HG03139 (cell line): ENCODE measurements around the gene NOVA2.

Experiments
- ATAC-seq: cut with Tn5 transposase; IDR thresholded peaks from one replicate; pipeline ENCODE4 v1.9.1; 2021; ENCODE audit not compliant: unreplicated experiment

The NOVA2 gene

DNA sequence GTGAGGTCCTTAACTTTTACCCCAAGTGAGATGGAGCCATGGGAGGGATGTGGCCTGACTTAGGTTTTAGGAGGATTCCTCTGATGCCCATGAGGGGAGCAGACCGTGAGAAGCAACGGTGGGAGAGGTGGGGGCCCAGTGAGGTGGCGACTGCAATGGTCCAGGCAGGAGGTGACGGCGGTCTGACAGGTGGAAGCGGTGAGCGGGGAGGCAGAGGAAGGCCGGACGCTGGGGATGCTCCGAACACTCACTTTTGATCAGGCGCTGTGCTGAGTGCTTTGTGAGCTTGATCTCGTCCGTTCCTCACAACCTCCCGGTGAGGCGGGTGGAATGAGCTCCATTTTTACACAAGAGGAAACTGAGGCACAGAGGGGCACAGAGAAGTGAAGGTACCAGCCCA is 11.6 kb downstream of the NOVA2 start:
- no peak for ATAC-seq

DNA sequence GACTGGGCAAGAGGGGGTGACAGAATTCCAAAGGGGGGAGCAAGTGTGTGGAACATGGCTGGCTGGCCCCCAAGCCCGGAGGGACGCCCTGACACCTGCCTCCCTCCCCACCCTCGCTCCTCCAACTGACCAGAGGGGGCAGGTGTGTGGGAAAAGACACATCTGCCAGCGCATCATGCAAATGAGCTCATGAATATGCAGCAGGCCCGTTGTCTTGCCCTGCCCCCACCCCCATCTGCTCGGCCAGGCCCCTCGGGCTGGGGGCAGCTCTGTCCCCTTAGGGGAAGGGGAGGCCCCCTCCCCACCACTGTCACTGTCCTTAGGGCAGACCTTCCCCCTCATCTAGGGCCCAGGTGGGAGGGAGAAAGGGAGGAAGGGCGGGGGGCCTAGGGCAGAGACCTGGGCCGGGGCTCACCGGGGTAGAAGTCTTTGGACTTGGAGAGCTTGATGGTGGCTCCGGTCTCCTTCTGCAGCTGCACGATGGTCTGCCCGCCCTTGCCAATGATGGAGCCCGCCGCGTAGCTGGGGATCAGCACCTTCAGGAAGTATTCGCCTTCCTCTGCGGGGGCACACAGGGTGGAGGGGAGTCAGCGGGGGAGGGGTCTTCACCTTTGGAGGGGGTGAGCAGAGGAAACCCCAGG is 12.9 kb downstream of the NOVA2 start:
- ATAC-seq, result no peak

DNA sequence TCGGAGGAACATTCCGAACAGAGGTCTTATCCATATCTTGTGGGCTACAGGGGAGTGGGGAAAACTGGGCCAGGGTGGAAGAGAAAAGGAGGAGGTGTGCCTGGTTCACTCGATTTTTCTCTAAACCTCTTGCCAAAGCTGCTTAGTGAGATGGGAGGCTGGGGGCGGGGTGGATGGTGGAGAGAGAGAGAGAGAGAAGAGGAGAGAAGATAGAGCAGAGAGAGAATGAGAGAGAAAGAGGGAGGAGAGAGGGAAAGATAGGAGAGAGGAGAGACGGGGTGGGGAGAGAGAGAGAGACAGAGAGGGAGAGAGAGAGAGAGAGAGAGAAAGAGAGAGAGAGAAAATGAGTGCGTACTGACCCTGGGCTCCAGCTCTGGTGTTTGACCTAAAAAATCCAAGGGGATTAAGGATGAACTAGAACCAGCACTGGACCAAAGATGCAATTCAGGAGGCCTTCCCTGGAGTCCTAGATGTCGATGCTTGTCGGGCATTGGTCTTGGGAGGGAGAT is 14.1 kb downstream of the NOVA2 start:
- no peak for ATAC-seq

DNA sequence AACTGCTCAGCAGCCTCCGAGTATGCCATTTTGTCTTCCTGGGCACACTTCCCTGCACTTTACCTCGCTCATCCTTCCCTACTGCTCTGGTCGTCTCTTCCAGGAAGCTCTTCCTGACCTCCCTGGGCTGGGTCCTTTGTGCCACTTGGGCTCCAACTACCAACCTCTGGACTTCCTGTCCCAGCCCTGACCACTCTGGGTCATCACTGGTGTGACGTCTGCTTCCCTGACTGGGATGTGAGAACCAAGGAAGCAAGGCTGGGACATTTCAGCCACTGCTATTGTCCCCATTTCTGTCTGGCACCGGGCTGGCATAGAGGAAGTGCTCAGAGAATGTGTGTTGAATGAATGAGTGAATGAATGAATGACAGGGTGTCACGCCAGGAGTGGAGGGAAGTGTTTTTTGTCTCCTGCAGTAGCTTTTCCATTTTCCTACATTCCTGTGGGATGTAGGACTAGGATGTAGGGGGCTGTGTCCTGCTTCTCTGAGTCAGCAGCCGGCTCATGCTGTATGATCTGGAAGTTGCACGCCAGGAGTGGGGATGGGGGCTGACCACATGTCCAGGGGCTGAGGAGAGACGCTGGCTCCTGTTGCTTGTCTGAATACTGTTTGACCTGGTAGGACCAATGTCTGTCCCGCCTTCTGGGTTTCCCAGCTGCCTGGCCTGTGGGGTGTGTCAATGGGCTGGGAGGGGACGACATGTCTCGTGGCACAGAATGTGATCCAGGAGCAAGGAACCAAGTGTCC is 14.7 kb downstream of the NOVA2 start:
- no peak for ATAC-seq

DNA sequence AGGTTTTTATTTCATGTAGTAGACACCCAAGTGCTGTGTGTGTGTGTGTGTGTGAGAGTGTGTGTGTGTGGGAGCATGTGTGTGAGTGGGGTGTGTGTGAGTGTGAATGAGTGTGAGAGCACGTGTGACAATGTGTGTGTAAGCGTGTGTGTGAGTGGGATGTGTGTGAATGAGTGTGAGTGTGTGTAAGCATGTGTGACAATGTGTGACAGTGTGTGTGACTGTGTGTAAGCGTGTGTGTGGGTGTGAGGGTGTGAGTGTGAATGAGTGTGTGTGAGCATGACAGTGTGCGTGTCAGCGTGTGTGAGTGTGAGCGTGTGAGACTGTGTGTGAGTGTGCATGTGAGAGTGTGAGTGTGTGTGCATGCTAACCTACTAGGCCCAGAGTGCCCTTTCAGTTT is 15.3 kb downstream of the NOVA2 start:
- ATAC-seq, result no peak

DNA sequence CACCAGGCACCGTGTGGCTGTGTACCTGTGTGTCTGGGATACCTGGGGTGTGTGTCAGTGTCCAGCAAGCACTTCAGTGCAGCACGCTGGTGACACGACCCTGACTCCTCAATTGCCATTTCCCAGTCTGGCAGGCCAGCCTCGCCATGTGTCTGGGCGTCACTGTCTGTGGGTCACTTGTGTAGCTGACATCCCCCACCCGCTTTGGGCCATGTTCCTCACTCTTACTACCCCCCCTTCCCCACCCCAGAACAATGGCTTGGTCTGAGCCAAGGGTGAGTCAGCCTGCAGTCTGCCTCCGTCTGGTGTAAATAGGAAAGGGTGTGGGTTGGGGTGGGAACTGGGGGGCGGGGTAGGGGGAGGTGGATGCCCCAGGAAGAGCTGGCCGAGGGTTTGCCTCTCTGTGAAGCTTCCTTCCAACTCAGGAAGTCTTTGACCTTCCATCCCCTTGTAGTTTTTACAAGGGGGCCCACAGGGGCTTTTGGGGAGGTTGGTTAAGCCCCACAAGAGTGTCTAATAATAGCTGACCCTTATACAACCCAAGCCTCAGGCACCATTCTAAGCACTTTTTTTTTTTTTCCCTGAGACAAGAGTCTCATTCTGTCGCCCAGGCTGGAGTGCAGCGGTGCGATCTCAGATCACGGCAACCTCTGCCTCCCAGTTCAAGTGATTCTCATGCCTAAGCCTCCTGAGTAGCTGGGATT is 17.6 kb downstream of the NOVA2 start:
- no peak for ATAC-seq

DNA sequence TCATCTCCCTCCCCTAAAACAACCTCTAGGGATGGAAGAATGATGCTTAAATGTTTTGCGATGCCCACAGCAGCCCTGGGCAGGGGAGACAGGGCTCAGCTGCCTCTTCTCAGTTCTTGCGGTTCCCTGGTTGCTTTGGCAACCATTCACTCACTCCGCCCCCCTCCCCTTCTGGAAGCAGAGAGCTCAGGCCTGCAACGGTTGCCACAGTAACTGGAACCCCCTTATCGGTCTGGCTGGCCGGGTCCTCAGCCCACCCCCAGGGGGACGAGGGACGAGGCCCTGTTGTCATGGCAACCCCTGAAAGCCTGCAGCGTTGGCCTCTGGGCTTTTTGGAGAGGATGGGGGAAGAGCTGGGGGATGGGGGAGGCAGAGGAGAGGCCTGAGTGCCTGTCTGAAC is 19.5 kb downstream of the NOVA2 start:
- ATAC-seq, result no peak

DNA sequence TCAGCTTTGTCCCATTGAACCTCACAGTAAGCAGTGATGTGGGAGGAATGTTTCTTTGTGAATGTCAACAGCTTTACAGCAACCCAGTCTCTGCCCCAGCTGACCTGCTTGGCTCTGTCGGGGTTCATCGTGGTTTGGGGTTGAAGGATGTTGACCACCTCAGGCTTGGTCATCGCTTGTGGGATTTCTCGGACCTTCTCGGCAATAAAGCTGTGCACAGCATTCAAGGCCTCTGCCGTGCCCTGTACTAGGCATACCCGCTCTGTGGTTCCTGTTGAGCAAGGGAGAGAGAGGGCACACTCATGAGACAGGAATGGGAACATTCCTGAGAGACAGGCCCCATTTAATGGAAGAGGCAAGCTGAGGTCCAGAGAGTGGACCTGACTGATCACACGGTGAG is 20.0 kb downstream of the NOVA2 start:
- no peak for ATAC-seq

DNA sequence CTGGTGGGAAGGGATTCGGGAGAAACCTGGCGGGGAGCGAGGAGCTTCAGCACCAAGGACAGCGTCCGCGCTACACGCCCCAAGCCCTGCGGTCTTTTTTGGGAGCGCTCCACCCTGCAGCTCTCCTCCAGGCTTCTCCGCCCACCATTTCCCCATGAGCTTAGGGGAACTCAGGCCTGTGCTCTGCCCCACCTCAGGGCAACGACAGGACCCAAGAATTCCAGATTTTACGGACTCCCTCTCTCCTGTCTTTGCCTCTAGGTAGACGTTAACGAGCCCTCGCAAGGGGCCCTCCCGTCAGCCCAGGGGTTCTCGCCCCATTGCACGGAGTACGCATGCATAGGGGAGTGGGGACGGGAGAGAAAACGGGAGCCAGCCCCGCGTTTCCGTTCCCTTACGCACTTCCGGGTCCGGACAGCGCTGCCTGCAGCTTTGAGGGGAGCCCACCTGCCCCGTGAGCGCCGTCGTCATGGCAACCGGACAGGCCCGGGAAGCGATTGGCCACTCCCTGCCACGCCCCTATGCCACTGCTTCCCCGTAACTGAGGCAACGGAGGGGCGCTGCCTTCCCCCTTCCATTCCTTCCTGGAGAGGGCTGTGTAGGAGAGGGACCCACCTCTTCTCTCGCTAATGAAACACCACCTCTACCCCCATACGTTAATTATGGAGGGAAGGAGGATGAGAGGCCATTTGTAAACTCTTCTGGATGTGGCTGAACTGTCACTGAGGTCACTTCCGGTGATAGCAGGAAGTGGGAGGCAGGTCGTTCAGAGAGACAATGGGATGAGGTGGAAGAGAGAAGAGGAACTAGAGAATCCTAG is 20.8 kb downstream of the NOVA2 start:
- ATAC-seq, result no peak

DNA sequence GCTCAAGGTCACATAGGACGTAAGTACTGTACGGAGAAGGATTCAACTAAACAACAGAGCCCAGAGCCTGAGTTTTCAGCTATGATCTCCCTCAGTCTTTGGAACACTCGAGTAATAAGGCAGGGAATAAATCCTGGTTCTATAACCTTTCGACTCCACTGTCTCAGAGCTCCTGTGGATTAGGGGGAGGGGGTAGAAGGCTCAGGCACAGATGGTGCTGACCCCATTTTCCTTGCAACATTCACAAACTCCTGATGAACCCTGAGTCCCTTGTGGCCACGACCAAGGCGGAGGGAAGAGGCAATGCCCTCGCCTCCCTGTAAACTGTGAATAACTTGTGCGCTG is 21.4 kb downstream of the NOVA2 start:
- ATAC-seq, result no peak

DNA sequence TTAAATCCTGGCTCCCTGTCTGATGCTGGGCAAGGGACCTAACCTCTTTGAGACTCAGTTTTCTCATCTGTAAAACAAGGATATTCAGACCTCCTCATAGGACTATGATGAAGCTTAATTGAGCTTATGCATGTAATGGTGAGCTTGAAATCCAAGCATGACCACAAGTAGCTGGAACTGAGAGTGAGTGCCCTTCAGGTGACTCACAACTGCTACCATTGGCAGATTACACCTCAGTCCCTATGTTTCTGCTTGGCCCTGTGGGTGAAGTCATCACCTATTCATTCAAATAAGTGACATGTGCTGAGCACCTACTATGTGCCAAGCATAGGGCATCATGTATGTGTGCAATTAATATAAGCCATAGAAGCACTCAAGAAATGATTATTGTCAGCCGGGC is 25.7 kb downstream of the NOVA2 start:
- no peak for ATAC-seq

DNA sequence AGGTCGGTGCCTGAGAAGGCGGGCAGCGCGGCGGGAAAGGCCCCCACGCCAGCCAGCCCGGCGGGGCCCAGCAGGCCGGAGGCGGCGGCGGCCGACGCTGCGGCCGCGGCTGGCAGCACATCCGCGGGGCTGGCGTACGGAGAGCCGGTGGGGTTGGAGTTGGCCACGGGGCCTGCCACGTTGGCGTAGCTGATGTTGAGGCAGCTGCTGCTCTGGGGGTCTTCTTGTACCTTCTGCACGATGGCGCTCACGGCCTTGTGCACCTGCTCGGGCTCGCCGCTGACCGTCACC is 33.2 kb downstream of the NOVA2 start:
- no peak for ATAC-seq

DNA sequence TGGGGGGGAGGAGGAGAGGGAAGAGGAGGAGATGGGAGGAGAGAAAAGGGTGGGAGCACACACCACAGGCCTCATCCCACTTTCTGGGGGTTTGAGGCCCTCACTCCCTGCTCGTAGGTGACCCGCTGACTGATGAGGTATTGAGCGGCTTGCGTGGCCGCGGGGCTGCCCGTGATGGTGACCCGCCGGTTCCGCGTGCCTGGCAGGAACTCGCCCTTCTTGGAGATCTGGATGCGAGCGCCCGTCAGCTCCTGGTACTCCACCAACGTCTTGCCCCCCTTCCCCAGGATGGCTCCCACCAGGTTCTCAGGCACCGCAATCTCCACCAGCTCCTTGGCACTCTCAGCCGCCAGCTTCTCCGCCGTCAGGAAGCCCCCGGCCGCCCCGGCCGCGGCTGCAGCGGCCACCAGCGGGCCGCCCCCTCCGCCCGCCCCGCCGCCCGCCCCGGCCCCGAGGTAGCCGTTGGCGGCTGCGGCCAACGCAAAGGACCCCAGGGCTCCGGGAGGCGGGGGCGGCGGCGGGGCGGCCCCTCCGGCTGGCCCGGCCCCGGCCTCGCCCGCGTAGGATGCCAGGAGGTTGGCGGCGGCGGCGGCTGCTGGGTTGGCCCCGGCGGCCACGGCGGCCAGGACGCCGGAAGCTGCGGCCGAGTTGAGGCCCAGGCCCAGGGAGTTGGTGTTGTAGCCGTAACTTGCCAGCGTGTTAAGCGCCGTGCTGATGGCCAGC is 33.7 kb downstream of the NOVA2 start:
- no peak for ATAC-seq

DNA sequence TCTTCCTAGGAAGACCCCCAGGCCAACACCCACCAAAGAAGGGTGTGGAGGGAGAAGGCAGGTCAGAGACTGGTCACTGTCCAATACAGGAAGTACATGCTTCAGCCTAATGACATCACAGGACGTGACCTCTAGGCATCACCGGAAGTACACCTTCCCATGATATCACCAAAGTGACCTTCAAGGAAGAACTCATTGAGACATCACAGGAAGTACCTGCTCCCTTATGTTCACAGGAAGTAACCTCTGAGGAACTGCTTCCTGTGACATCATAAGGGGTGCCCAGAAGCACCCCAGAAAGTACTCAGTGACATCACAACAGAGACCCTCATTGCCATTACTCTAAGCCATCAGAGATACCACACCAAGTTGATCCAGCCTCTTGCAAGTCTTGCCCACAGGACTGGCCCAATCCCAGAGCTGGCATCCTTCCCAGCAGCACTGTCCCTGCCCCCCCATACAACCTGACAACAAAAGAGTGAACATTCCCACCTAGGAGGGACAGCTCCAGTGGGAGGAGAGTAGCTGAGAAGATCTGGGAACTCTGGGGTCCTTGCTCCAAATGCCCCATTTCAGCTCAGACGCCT is 34.8 kb downstream of the NOVA2 start:
- ATAC-seq, result no peak

DNA sequence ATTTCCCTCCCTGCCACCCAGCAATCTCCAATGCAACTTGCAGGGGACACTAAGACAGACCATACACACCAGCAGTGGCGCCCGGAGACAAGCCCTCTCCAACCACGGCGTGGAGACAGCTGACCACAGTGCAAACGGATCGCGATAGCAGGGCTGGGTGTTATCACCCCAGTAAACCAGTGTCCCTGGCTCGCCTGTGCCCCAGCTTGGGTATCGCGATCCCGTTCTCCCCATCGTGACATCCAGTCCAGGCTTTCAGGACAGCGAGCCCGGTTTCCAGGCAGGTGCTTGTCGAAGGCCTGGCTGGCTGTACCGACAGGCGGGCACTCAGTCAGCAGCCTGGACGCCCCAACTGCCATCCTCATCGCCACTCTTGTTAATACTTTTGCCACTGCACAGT is 38.4 kb downstream of the NOVA2 start:
- ATAC-seq, result no peak

DNA sequence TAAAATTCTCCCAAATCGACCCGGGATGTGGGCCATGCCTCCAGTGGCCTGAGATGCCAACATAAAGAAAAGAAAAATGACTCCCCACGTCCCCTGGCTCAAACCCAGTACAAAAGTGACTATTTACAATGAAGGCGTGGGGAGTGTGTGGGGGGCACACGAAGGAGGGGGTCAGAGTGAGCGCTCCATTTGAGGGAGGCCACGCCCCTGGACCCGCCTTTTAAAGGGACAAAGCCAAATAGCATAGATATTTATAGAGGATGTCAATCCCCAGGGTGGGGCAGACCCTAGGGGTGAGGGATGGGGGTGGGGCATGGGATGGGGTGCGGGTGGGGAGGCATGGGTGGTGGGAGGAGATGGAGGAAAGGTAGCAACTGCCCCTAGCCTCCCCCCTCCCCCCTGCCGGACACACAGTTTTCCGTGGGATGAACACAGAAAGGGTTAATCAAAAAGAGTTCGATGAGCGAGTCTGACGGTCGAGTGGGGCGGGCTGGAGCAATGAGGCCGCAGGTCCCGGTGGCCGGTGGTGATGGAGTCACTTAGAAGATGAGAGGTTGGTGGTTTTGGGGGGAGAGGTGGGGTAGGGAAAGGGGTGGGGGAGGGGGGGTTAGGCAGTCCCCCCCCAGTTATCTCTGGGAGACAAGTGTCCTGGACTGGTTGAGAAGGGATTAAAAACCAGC is 39.0 kb downstream of the NOVA2 start:
- no peak for ATAC-seq

DNA sequence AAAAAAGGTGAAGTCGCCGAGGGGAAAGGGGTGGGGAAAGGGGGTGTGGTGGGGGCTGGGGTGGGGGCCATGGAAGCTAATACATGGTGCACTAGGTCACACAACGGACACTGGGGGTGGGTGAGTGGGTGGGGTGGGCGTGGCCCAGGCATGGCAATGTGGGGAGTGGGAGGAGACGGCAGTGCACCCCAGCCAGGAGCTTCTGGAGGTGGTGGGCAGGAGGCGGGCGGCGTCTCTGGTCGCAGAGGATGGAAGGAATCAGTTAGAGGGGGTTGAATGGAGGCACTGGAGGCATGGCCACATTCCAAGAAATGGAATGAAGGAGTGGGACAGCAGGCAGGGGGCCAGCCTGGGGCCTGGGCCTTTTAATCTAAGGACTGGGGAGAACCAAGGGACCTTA is 39.9 kb downstream of the NOVA2 start:
- no peak for ATAC-seq

DNA sequence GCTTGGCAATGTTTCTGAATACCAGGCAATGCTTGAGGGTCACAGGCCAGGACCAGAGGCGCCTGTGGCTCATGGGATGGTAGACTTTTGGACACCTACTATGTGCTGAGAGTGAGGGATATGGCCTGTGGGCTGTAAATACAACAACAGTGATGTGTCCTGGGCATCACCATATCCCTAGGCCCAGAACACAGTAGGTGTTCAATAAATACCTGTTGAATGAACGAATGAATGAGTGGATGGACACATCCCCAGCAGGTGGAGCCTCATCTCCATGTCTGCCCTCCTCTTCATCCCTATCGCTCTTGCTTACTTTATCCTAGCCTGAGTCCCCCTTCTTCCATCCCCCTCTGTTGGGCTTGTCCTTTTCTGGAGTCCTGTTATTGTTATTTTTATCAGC is 42.6 kb downstream of the NOVA2 start:
- ATAC-seq, result no peak

DNA sequence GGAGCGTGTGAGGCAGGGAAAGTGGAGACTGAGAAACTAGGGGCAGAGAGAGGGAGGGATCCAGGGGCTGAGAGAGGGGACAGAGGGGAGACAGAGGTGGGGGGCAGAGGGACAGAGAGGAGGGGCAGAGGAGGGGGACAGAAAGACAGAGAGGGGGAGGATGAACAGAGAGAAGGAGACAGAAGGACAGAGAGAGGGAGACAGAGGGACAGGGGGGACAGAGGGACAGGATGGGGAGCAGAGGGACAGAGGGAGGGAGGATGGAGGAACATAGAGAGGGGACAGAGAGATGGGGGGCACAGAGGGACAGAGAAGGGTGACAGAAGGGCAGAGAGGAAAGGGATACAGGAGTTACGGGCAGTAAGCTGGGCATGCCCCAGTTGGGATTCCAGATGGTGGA is 44.4 kb downstream of the NOVA2 start:
- ATAC-seq, result no peak
